H1 (cell line): ENCODE results near the gene TMEM204. TPM values are rescaled to one million over a fixed set of nuclear protein-coding genes. Genes with fewer than 3 reads are reported as not detected.

ENCODE experiments used
- CTCF ChIA-PET: fragments of 300-600 bp; sonication (Branson Sonifier 250); formaldehyde crosslinking; loops from one replicate; lab custom pipeline; 2021; ENCODE audit not compliant: partially characterized antibody; lab: Charles Lee
- POLR2A ChIA-PET: fragments of 300-600 bp; sonication (Branson Sonifier 250); formaldehyde crosslinking; loops from one replicate; lab custom pipeline; 2021; ENCODE audit warnings: inconsistent platforms; ENCODE audit not compliant: partially characterized antibody; lab: Charles Lee
- DNase-seq, 2 experiments: peaks; one replicate each; pipeline versions ENCODE4 v3.0.0 to v3.0.0-alpha.2; 2010 to 2022; ENCODE audit warnings: low spot score in 2 of 2, low read depth in 1 of 2, mixed read lengths in 1 of 2
- FAIRE-seq: peaks from 2 replicates; lab custom pipeline; 2011; peaks lifted over from hg19 to GRCh38; lab: Jason Lieb, UNC
- H2AFZ ChIP-seq: 2 replicates; pipeline ENCODE4 v1.8.1; 2012; ENCODE audit warnings: low read length, inconsistent platforms
- H2AK5ac ChIP-seq: 2 replicates; pipeline ENCODE4 v1.6.1; 2013; ENCODE audit warnings: low read depth, low read length
- H2BK120ac ChIP-seq: replicated peaks from 2 replicates; pipeline ENCODE3; 2013; ENCODE audit warnings: low read depth, low read length, inconsistent platforms
- H2BK12ac ChIP-seq: 2 replicates; pipeline ENCODE4 v1.6.1; 2013; ENCODE audit warnings: low read depth, low read length
- H2BK15ac ChIP-seq: 2 replicates; pipeline ENCODE4 v1.6.1; 2013; ENCODE audit warnings: low read length
- H2BK20ac ChIP-seq: 2 replicates; pipeline ENCODE4 v1.6.1; 2013; ENCODE audit warnings: low read length
- H2BK5ac ChIP-seq: 2 replicates; pipeline ENCODE4 v1.6.1; 2013; ENCODE audit warnings: low read depth, low read length
- H3K14ac ChIP-seq: 2 replicates; pipeline ENCODE4 v1.6.1; 2013; ENCODE audit warnings: inconsistent platforms; ENCODE audit not compliant: insufficient read length
- H3K18ac ChIP-seq: 2 replicates; pipeline ENCODE4 v1.6.1; 2013; ENCODE audit warnings: low read length; ENCODE audit errors: extremely low read depth
- H3K23ac ChIP-seq: 2 replicates; pipeline ENCODE4 v1.6.1; 2013; ENCODE audit warnings: inconsistent platforms; ENCODE audit not compliant: insufficient read length
- H3K23me2 ChIP-seq: 2 replicates; pipeline ENCODE4 v1.6.1; 2013; ENCODE audit warnings: low read depth, low read length
- H3K27ac ChIP-seq: 2 replicates; pipeline ENCODE4 v1.6.1; 2011; ENCODE audit warnings: low read depth, low read length, inconsistent platforms
- H3K27me3 ChIP-seq, 4 experiments: replicated peaks in 1 of 4; 1 replicate in 1 of 4; 2 replicates in 3 of 4; pipeline versions ENCODE4 v1.6.1 to v1.8.1; 2011 to 2013; ENCODE audit warnings: low read length in 3 of 4, mild to moderate bottlenecking in 3 of 4, inconsistent platforms in 2 of 4, mixed read lengths in 2 of 4, moderate library complexity in 1 of 4; ENCODE audit not compliant: control insufficient read depth in 3 of 4, insufficient read depth in 3 of 4; ENCODE audit errors: extremely low read depth in 1 of 4
- H3K36me3 ChIP-seq, 4 experiments: 2 replicates each; pipeline versions ENCODE4 v1.6.1 to v1.8.1; 2011 to 2013; ENCODE audit warnings: mild to moderate bottlenecking in 4 of 4, low read length in 3 of 4, moderate library complexity in 2 of 4, control low read depth in 1 of 4, inconsistent platforms in 1 of 4; ENCODE audit not compliant: insufficient read depth in 4 of 4, control insufficient read depth in 2 of 4
- H3K4ac ChIP-seq: replicated peaks from 2 replicates; pipeline ENCODE3; 2013; ENCODE audit warnings: low read length, low read depth, mixed read lengths, inconsistent platforms; ENCODE audit not compliant: insufficient read length
- H3K4me1 ChIP-seq, 4 experiments: replicated peaks in 1 of 4; 1 replicate in 1 of 4; 2 replicates in 3 of 4; pipeline versions ENCODE4 v1.6.1 to v1.8.1; 2011 to 2013; ENCODE audit warnings: low read length in 3 of 4, inconsistent platforms in 2 of 4, mixed read lengths in 1 of 4; ENCODE audit not compliant: insufficient read depth in 4 of 4, control insufficient read depth in 3 of 4
- H3K4me2 ChIP-seq, 2 experiments: 2 replicates each; pipeline versions ENCODE4 v1.6.1 to v1.8.1; 2011 to 2013; ENCODE audit warnings: low read depth in 2 of 2, low read length in 2 of 2, control low read depth in 1 of 2, inconsistent platforms in 1 of 2, mild to moderate bottlenecking in 1 of 2; ENCODE audit not compliant: insufficient read depth in 1 of 2
- H3K4me3 ChIP-seq, 4 experiments: fragments of 200-600, 300-600 bp in 1 of 4; sonication (generic), shearing (Covaris generic), sonication (Bioruptor Twin) in 1 of 4; 2 replicates each; pipeline versions ENCODE4 v1.5.1 to v1.8.1; 2011 to 2016; ENCODE audit warnings: low read length in 4 of 4, low read depth in 3 of 4, control low read depth in 2 of 4, inconsistent platforms in 2 of 4, mild to moderate bottlenecking in 2 of 4, mixed read lengths in 1 of 4, moderate library complexity in 1 of 4; ENCODE audit not compliant: insufficient read depth in 2 of 4; ENCODE audit errors: extremely low read depth in 1 of 4
- H3K56ac ChIP-seq: replicated peaks from 2 replicates; pipeline ENCODE3; 2013; ENCODE audit warnings: low read depth, mild to moderate bottlenecking, mixed read lengths, low read length, inconsistent platforms; ENCODE audit not compliant: insufficient read length
- H3K79me1 ChIP-seq: 2 replicates; pipeline ENCODE4 v1.6.1; 2013; ENCODE audit warnings: low read depth, low read length, control low read depth
- H3K79me2 ChIP-seq, 2 experiments: 2 replicates each; pipeline versions ENCODE4 v1.6.1 to v1.8.1; 2012 to 2013; ENCODE audit warnings: low read length in 2 of 2, mild to moderate bottlenecking in 2 of 2, inconsistent platforms in 1 of 2; ENCODE audit not compliant: insufficient read depth in 2 of 2, control insufficient read depth in 1 of 2
- H3K9ac ChIP-seq, 4 experiments: replicated peaks in 1 of 4; 1 replicate in 1 of 4; 2 replicates in 3 of 4; pipeline versions ENCODE4 v1.6.1 to v1.8.1; 2011 to 2013; ENCODE audit warnings: low read depth in 3 of 4, low read length in 3 of 4, control low read depth in 2 of 4, mild to moderate bottlenecking in 2 of 4, moderate library complexity in 2 of 4, inconsistent platforms in 1 of 4; ENCODE audit errors: extremely low read depth in 1 of 4
- H3K9me3 ChIP-seq, 2 experiments: 2 replicates each; pipeline versions ENCODE4 v1.6.1 to v1.8.1; 2012 to 2013; ENCODE audit warnings: mild to moderate bottlenecking in 2 of 2, moderate library complexity in 2 of 2, control low read depth in 1 of 2, inconsistent platforms in 1 of 2, low read depth in 1 of 2, low read length in 1 of 2, mixed read lengths in 1 of 2; ENCODE audit not compliant: insufficient read depth in 2 of 2
- H4K20me1 ChIP-seq, 2 experiments: replicated peaks in 1 of 2; 2 replicates each; pipeline versions ENCODE3 to v1.8.1; 2011 to 2013; ENCODE audit warnings: inconsistent platforms in 2 of 2, low read length in 2 of 2, mild to moderate bottlenecking in 1 of 2; ENCODE audit not compliant: insufficient read depth in 2 of 2, control insufficient read depth in 1 of 2
- H4K5ac ChIP-seq: 2 replicates; pipeline ENCODE4 v1.6.1; 2013; ENCODE audit warnings: low read length, low read depth, mixed read lengths, inconsistent platforms; ENCODE audit not compliant: insufficient read length
- H4K8ac ChIP-seq: 2 replicates; pipeline ENCODE4 v1.8.0; 2013; ENCODE audit warnings: mild to moderate bottlenecking, moderate library complexity, low read length, inconsistent platforms; ENCODE audit not compliant: insufficient read depth; ENCODE audit errors: extremely low read depth
- H4K91ac ChIP-seq: replicated peaks from 2 replicates; pipeline ENCODE3; 2013; ENCODE audit warnings: low read length, mixed read lengths, inconsistent platforms; ENCODE audit not compliant: insufficient read length
- ATF2 ChIP-seq: IDR thresholded peaks from 2 replicates; pipeline ENCODE4 v1.6.1; 2012; ENCODE audit warnings: low read length, inconsistent platforms
- CHD1 ChIP-seq: IDR thresholded peaks from 2 replicates; pipeline ENCODE4 v1.6.1; 2012; ENCODE audit warnings: low read depth, low read length, improper control_type of control experiment
- FOSL1 ChIP-seq: IDR thresholded peaks from 2 replicates; pipeline ENCODE4 v1.6.1; 2011; ENCODE audit warnings: mild to moderate bottlenecking, low read depth, low read length, moderate library complexity; ENCODE audit not compliant: insufficient read depth
- MAFK ChIP-seq: IDR thresholded peaks from 2 replicates; pipeline ENCODE4 v1.6.1; 2012; ENCODE audit warnings: low read depth, mild to moderate bottlenecking, improper control_type of control experiment, low read length
- NANOG ChIP-seq: IDR thresholded peaks from 2 replicates; pipeline ENCODE4 v1.6.1; 2011; ENCODE audit warnings: low read length, low read depth, mild to moderate bottlenecking, inconsistent platforms; ENCODE audit not compliant: insufficient read depth, poor library complexity, severe bottlenecking
- PHF8 ChIP-seq: fragments of 200-600 bp; sonication (generic); conservative IDR thresholded peaks from 2 replicates; pipeline ENCODE4 v1.7.1; 2012; ENCODE audit warnings: low read depth, mild to moderate bottlenecking, inconsistent platforms, low read length, moderate library complexity
- POU5F1 ChIP-seq: IDR thresholded peaks from 2 replicates; pipeline ENCODE4 v1.6.1; 2011; ENCODE audit warnings: low read depth, mild to moderate bottlenecking, low read length, moderate library complexity
- TAF1 ChIP-seq: IDR thresholded peaks from 2 replicates; pipeline ENCODE4 v1.6.1; 2011; ENCODE audit warnings: mild to moderate bottlenecking, low read depth, low read length
- TAF7 ChIP-seq: optimal IDR thresholded peaks from 2 replicates; pipeline ENCODE3; 2011; ENCODE audit warnings: low read depth, mild to moderate bottlenecking, inconsistent platforms, low read length, moderate library complexity, borderline replicate concordance
- YY1 ChIP-seq: IDR thresholded peaks from 2 replicates; pipeline ENCODE4 v1.6.1; 2011; ENCODE audit warnings: low read depth, mild to moderate bottlenecking, low read length
- ZNF274 ChIP-seq: IDR thresholded peaks from 2 replicates; pipeline ENCODE4 v1.7.0; 2012; ENCODE audit warnings: low read length, borderline replicate concordance; ENCODE audit errors: extremely low read depth
- WGBS, 2 experiments: shearing (Covaris generic) in 1 of 2; methylation state at CpG; one replicate each; pipeline versions ENCODE4 v1.1.6 to v1.1.7; 2013 to 2015; ENCODE audit warnings: low lambda C conversion rate in 2 of 2, mixed read lengths in 2 of 2, inconsistent platforms in 1 of 2, low coverage in 1 of 2, missing lambda C conversion rate in 1 of 2; ENCODE audit not compliant: insufficient replicate concordance in 2 of 2, insufficient coverage in 1 of 2, insufficient read length in 1 of 2; ENCODE audit errors: extremely low coverage in 1 of 2, missing lambda C conversion rate in 1 of 2; 5-methylcytosine and 5-hydroxymethylcytosine counted together
- polyA plus RNA-seq, 7 experiments: library from polyadenylated mRNA; depleted of rRNA in 3 of 7; stranded (reverse) in 5 of 7; unstranded in 2 of 7; fragments of >200 nt in 5 of 7; fragments of 200-250 nt in 2 of 7; gene quantifications; 1 replicate in 5 of 7; 2 replicates in 1 of 7; 4 replicates in 1 of 7; pipeline versions ENCODE4 v1.2.1 to v1.2.3, GENCODE V29; 2011 to 2013; ENCODE audit warnings: missing spikeins in 2 of 7, mixed read lengths in 2 of 7
- total RNA-seq: library from RNA; stranded (reverse); fragmentation: NEBNext Ultra II Directional; extraction: Animal tissue kit (Norgen Biotek cat#: 25700); gene quantifications from 2 replicates; pipeline ENCODE4 v1.2.1, GENCODE V29; 2021

TMEM204 gene
- total and polyA plus RNA-seq, 2 of the 8 experiments (the other 6 are each of a cell fraction or from before 2014, with no cell fraction given), result not detected

- no peak overlapping the region for H3K4ac ChIP-seq
- H2AFZ ChIP-seq, result no peak overlapping the region
- no peak overlapping the region for H3K4me2 ChIP-seq
- no peaks in the 10 kb centered on the region for H3K23me2 ChIP-seq
- no peak overlapping the region for H2BK20ac ChIP-seq
- H3K9me3 ChIP-seq, result no peaks in the 10 kb centered on the region
- peaks cover 3 to 23% (median 18%) of the 10 kb centered on the region in 4 experiments; a peak in 6 of 8 replicates for H3K36me3 ChIP-seq
- H3K79me1 ChIP-seq, result no peaks in the 10 kb centered on the region
- no peak overlapping the region for H3K23ac ChIP-seq
- no peak overlapping the region for H2BK120ac ChIP-seq
- no peaks in the 10 kb centered on the region for H3K27me3 ChIP-seq
- H2BK15ac ChIP-seq, result no peak overlapping the region
- H3K4me1 ChIP-seq, result no peaks in the 10 kb centered on the region
- H4K91ac ChIP-seq, result no peak overlapping the region
- 94% methylated on average over 11 of the region's 12 CpGs; no CpG with 5 or more reads in 1 of the 2 experiments for WGBS, 2 experiments
- H3K4me3 ChIP-seq, result no peak overlapping the region
- H3K18ac ChIP-seq, result no peak overlapping the region
- DNase-seq, result no peak
- H3K79me2 ChIP-seq, result no peaks in the 10 kb centered on the region
- H2BK12ac ChIP-seq, result no peak overlapping the region
- H4K8ac ChIP-seq, result no peak overlapping the region
- H2BK5ac ChIP-seq, result no peak overlapping the region
- ChIA-PET CTCF (interaction anchor here (1.1 kb wide), 1 partner anchor 42 kb away, joined by 4 read pairs; no protein-coding TSS in a partner anchor), POLR2A (no interaction called here)
- no peak overlapping the region for H3K27ac ChIP-seq
- no peak overlapping the region for H2AK5ac ChIP-seq
- H4K20me1 ChIP-seq, result no peaks in the 10 kb centered on the region
- no peak for FAIRE-seq
- no peak overlapping the region for H3K9ac ChIP-seq
- H3K14ac ChIP-seq, result no peak overlapping the region
- no peak overlapping the region for H4K5ac ChIP-seq
- no peak overlapping the region for H3K56ac ChIP-seq
- TF ChIP-seq ZNF274, result no peak
- no peak for TF ChIP-seq MAFK
- TF ChIP-seq ATF2, result no peak
- TF ChIP-seq CHD1, result no peak
- no peak for TF ChIP-seq NANOG
- TF ChIP-seq FOSL1, result no peak
- no peak for TF ChIP-seq PHF8
- TF ChIP-seq TAF1, result no peak
- TF ChIP-seq YY1, result no peak
- no peak for TF ChIP-seq POU5F1
- TF ChIP-seq TAF7, result no peak
These were observed 46.8 kb downstream of the TMEM204 start for GRCh38 chr16:1580256-1580655.
